Keratinocyte (primary cell): ENCODE measurements around the gene ZNF747. TPM values are rescaled to one million over a fixed set of nuclear protein-coding genes. Genes with fewer than 3 reads are reported as not detected.

Source experiments
- DNase-seq: peaks from one replicate; pipeline ENCODE4 v3.0.0-alpha.2; 2011; ENCODE audit warnings: low read depth, missing footprints, low spot score
- FAIRE-seq: peaks from 2 replicates; lab custom pipeline; 2011; peaks lifted over from hg19 to GRCh38; lab: Jason Lieb, UNC
- H2AFZ ChIP-seq: 2 replicates; pipeline ENCODE4 v1.6.0; 2012; ENCODE audit warnings: low read length, control low read depth, inconsistent platforms; ENCODE audit not compliant: control insufficient read depth
- H3K27ac ChIP-seq: 2 replicates; pipeline ENCODE4 v1.5.1; 2011; ENCODE audit warnings: low read length; ENCODE audit not compliant: control insufficient read depth, insufficient read depth
- H3K27me3 ChIP-seq: 3 replicates; pipeline ENCODE4 v1.6.0; 2011; ENCODE audit warnings: low read length; ENCODE audit not compliant: control insufficient read depth, insufficient read depth; ENCODE audit errors: extremely low read depth
- H3K36me3 ChIP-seq, 2 experiments: 2 replicates in 1 of 2; 3 replicates in 1 of 2; pipeline ENCODE4 v1.5.1; 2011; ENCODE audit warnings: low read length in 2 of 2, mild to moderate bottlenecking in 1 of 2; ENCODE audit not compliant: control insufficient read depth in 2 of 2, insufficient read depth in 2 of 2; ENCODE audit errors: extremely low read depth in 1 of 2
- H3K4me1 ChIP-seq: 3 replicates; pipeline ENCODE4 v1.5.1; 2011; ENCODE audit warnings: low read length; ENCODE audit not compliant: control insufficient read depth, insufficient read depth; ENCODE audit errors: extremely low read depth
- H3K4me2 ChIP-seq: 3 replicates; pipeline ENCODE4 v1.6.0; 2011; ENCODE audit warnings: low read depth, low read length; ENCODE audit not compliant: control insufficient read depth, insufficient read depth; ENCODE audit errors: extremely low read depth
- H3K4me3 ChIP-seq, 3 experiments: fragments of 200-600 bp in 1 of 3; sonication (generic) in 1 of 3; 2 replicates in 2 of 3; 3 replicates in 1 of 3; pipeline ENCODE4 v1.5.1; 2011 to 2016; ENCODE audit warnings: low read length in 3 of 3, mild to moderate bottlenecking in 3 of 3, control low read depth in 2 of 3, inconsistent platforms in 1 of 3, low read depth in 1 of 3, mixed read lengths in 1 of 3, mixed run types in 1 of 3, moderate library complexity in 1 of 3; ENCODE audit not compliant: control insufficient read depth in 2 of 3, insufficient read depth in 2 of 3; ENCODE audit errors: extremely low read depth in 1 of 3
- H3K79me2 ChIP-seq: 2 replicates; pipeline ENCODE4 v1.6.0; 2012; ENCODE audit warnings: low read length; ENCODE audit not compliant: control insufficient read depth, insufficient read depth
- H3K9ac ChIP-seq: 3 replicates; pipeline ENCODE4 v1.6.0; 2011; ENCODE audit warnings: low read length; ENCODE audit not compliant: control insufficient read depth, insufficient read depth; ENCODE audit errors: extremely low read depth
- H3K9me1 ChIP-seq: 3 replicates; pipeline ENCODE4 v1.6.0; 2011; ENCODE audit warnings: low read length; ENCODE audit not compliant: control insufficient read depth, insufficient read depth; ENCODE audit errors: extremely low read depth
- H3K9me3 ChIP-seq: 2 replicates; pipeline ENCODE4 v1.5.1; 2012; ENCODE audit warnings: low read depth, low read length; ENCODE audit not compliant: control insufficient read depth
- H4K20me1 ChIP-seq: 3 replicates; pipeline ENCODE4 v1.6.0; 2011; ENCODE audit warnings: low read length; ENCODE audit not compliant: control insufficient read depth, insufficient read depth; ENCODE audit errors: extremely low read depth
- EZH2 ChIP-seq: IDR thresholded peaks from one replicate; pipeline ENCODE4 v1.6.1; 2012; ENCODE audit warnings: inconsistent platforms, mild to moderate bottlenecking, low read length, moderate library complexity
- dilution Hi-C: fragments of 300-500 bp; cut with MboI; formaldehyde crosslinking; loops from one replicate; pipeline ENCODE4 v1.7.0; 2020; ENCODE audit warnings: low sequenced_read_pairs; ENCODE audit not compliant: extremely low pct_ligation_motif_present
- polyA plus RNA-seq, 5 experiments: library from polyadenylated mRNA; depleted of rRNA in 3 of 5; stranded (reverse) in 3 of 5; stranded (forward) in 1 of 5; unstranded in 1 of 5; fragments of >200 nt; gene quantifications; 1 replicate in 1 of 5; 2 replicates in 3 of 5; 3 replicates in 1 of 5; pipeline versions ENCODE4 v1.2.1 to v1.2.3, GENCODE V29; 2011 to 2012; ENCODE audit warnings: missing spikeins in 2 of 5, low read depth in 1 of 5, low replicate concordance in 1 of 5
- TF ChIP-seq, protein P1 (sequence below), 3 experiments: IDR thresholded peaks in 1 of 3; conservative IDR thresholded peaks in 1 of 3; optimal IDR thresholded peaks in 1 of 3; 2 replicates in 2 of 3; 3 replicates in 1 of 3; pipeline versions ENCODE3 to v1.5.1; 2011; ENCODE audit warnings: low read length in 3 of 3, mild to moderate bottlenecking in 3 of 3, moderate library complexity in 2 of 3, control low read depth in 1 of 3, inconsistent platforms in 1 of 3; ENCODE audit not compliant: insufficient read depth in 2 of 3; ENCODE audit errors: extremely low read depth in 1 of 3

Gene ZNF747
- polyA plus RNA-seq, 1 donor (not counting 4 experiments of a cell fraction or from before 2014, with no cell fraction given): 2.7 TPM

DNA sequence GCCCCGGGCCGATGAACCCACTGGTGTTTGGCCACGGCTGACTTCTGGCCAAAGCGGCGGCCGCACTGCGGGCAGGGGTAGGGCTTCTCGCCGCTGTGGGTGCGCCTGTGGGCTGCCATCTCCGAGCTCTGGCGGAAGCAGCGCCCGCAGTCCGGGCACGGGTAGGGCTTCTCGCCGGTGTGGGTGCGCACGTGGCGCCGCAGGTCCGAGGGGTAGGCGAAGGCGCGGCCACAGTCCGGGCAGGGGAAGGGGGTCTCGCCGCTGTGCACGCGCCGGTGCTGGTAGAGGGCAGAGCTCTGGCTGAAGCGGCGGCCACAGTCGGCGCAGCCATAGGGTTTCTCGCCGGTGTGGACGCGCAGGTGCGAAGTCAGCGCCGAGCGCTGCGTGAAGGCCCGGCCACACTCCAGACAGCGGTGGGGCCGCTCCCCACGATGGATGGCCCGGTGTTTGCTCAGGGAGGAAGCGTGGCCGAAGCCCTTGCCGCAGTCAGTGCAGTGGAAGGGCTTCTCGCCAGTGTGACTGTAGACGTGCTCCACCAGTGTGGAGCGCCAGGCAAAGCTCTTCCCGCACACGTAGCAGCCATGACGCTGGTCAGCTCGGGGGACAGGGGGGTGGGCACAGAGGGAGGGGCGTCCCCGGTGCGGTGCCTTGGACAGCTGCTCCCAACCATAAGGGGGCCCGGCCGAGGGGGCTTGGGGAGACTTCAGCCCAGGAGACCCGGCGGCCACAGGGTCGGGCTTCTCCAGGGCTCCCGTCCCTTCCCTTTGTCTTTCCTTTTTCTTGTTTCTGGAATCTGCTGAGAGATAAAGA, 20.9 kb upstream of the ZNF747 start:
- dilution Hi-C loops: no loop called here
- Histone ChIP-seq H3K4me3 (no peak overlapping the region), H3K27ac (no peak overlapping the region), H3K36me3 (peaks cover 0 to 8% of the 10 kb centered on the region in 2 experiments), H3K27me3 (no peaks in the 10 kb centered on the region), H3K9me1 (no peaks in the 10 kb centered on the region), H2AFZ (no peak overlapping the region), H3K9ac (no peak overlapping the region), H3K79me2 (peaks cover 18% of the 10 kb centered on the region), H4K20me1 (no peaks in the 10 kb centered on the region), H3K4me2 (no peak overlapping the region), H3K4me1 (peaks cover 5% of the 10 kb centered on the region), H3K9me3 (no peaks in the 10 kb centered on the region)
- no peak for FAIRE-seq
- no peak for DNase-seq
- no peak for TF ChIP-seq EZH2
- TF ChIP-seq, protein P1, sequence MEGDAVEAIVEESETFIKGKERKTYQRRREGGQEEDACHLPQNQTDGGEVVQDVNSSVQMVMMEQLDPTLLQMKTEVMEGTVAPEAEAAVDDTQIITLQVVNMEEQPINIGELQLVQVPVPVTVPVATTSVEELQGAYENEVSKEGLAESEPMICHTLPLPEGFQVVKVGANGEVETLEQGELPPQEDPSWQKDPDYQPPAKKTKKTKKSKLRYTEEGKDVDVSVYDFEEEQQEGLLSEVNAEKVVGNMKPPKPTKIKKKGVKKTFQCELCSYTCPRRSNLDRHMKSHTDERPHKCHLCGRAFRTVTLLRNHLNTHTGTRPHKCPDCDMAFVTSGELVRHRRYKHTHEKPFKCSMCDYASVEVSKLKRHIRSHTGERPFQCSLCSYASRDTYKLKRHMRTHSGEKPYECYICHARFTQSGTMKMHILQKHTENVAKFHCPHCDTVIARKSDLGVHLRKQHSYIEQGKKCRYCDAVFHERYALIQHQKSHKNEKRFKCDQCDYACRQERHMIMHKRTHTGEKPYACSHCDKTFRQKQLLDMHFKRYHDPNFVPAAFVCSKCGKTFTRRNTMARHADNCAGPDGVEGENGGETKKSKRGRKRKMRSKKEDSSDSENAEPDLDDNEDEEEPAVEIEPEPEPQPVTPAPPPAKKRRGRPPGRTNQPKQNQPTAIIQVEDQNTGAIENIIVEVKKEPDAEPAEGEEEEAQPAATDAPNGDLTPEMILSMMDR (optimal IDR thresholded peaks at IDR 0.05 in 1 of 3, IDR thresholded peaks at IDR 0.05 in 1 of 3, conservative IDR thresholded peaks at IDR 0.05 in 1 of 3; ENCODE audit: extremely low read depth in 1 of 3, insufficient read depth in 2 of 3, low read length in 3 of 3): no peak

DNA sequence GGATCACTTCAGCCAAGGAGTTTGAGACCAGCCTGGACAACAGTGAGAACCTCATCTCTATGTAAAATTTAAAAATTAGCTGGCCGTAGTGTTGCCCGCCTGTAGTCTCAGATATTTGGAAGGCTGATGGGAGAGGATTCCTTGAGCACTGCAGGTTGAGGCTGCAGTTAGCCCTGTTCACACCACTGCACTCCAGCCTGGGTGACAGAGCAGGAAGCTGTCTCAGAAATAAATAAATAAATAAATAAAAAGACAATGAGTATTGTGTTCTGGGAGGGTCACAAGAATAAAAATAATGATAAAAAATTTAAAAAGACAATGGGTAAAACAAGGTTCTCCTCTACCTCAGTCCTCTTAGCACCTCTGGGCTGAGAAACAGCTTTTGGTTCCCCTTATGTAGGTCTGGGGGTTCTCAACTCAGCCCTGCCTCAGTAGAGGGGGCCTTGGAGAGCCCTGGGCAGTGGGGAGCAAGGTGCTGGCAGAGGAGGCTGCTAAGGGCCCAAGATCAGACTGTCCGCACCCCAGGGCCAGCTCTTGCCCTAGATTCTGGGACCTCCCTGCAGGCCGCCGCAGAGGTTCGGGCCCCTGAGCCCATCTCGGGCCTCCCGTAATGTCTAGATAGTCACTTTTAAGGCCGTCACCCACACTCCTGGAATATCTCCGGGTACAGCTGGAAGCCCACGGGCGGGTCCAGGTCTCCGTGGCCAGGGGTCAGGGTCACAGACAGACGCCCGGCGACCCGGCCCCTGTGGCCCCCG, 20.1 kb upstream of the ZNF747 start:
- Histone ChIP-seq H3K4me2 (no peak overlapping the region), H3K27ac (no peak overlapping the region), H3K9me1 (no peaks in the 10 kb centered on the region), H3K4me3 (no peak overlapping the region), H4K20me1 (no peaks in the 10 kb centered on the region), H2AFZ (no peak overlapping the region), H3K9me3 (no peaks in the 10 kb centered on the region), H3K4me1 (peaks cover 5% of the 10 kb centered on the region), H3K27me3 (no peaks in the 10 kb centered on the region), H3K79me2 (peaks cover 18% of the 10 kb centered on the region), H3K36me3 (peaks cover 0 to 8% of the 10 kb centered on the region in 2 experiments), H3K9ac (no peak overlapping the region)
- dilution Hi-C loops: no loop called here
- no peak for FAIRE-seq
- no peak for DNase-seq
- TF ChIP-seq, protein P1 (optimal IDR thresholded peaks at IDR 0.05 in 1 of 3, IDR thresholded peaks at IDR 0.05 in 1 of 3, conservative IDR thresholded peaks at IDR 0.05 in 1 of 3; ENCODE audit: extremely low read depth in 1 of 3, insufficient read depth in 2 of 3, low read length in 3 of 3): no peak
